Endothelial cell (in vitro differentiated cells): ENCODE results near the gene TEP1. TPM values are rescaled to one million over a fixed set of nuclear protein-coding genes. Genes with fewer than 3 reads are reported as not detected.

Experiments
- DNase-seq: peaks from one replicate; pipeline ENCODE4 v3.0.0; 2021; ENCODE audit warnings: low spot score
- H3K27ac Mint-ChIP-seq: one replicate; pipeline ENCODE4 v1.8.0; 2021; ENCODE audit warnings: mixed read lengths, inconsistent platforms; ENCODE audit not compliant: unreplicated experiment
- H3K27me3 Mint-ChIP-seq: one replicate; pipeline ENCODE4 v1.8.0; 2021; ENCODE audit warnings: mild to moderate bottlenecking, moderate library complexity, mixed read lengths, inconsistent platforms; ENCODE audit not compliant: unreplicated experiment
- H3K36me3 Mint-ChIP-seq: one replicate; pipeline ENCODE4 v1.8.0; 2021; ENCODE audit warnings: mild to moderate bottlenecking, low read depth, mixed read lengths, inconsistent platforms; ENCODE audit not compliant: unreplicated experiment
- H3K4me1 Mint-ChIP-seq: one replicate; pipeline ENCODE4 v1.8.0; 2021; ENCODE audit warnings: mild to moderate bottlenecking, mixed read lengths, inconsistent platforms; ENCODE audit not compliant: unreplicated experiment
- H3K4me3 Mint-ChIP-seq: one replicate; pipeline ENCODE4 v1.8.0; 2021; ENCODE audit warnings: mild to moderate bottlenecking, mixed read lengths, inconsistent platforms; ENCODE audit not compliant: unreplicated experiment
- H3K9me3 Mint-ChIP-seq: one replicate; pipeline ENCODE4 v1.8.0; 2021; ENCODE audit warnings: mixed read lengths, inconsistent platforms; ENCODE audit not compliant: unreplicated experiment
- CTCF ChIP-seq: fragments of 200-600 bp; sonication (generic); IDR thresholded peaks from one replicate; pipeline ENCODE4 v1.5.0; 2021; ENCODE audit warnings: antibody characterized with exemption; ENCODE audit not compliant: unreplicated experiment
- long read RNA-seq: library from polyadenylated mRNA; unstranded; transcript quantifications from one replicate; pipeline ENCODE4 v2.0.0, GENCODE V29; 2020; ENCODE audit not compliant: unreplicated experiment
- total RNA-seq: library from RNA; stranded (reverse); fragmentation: NEBNext Ultra II Directional; extraction: Animal tissue kit (Norgen Biotek cat#: 25700); gene quantifications from one replicate; pipeline ENCODE4 v1.2.1, GENCODE V29; 2021; ENCODE audit not compliant: unreplicated experiment

The TEP1 gene
- total RNA-seq: 44.0 TPM
- long read RNA-seq, partial matches to known transcripts: 1 of 4 reads
- long read RNA-seq, other reads (novel, unspliced or antisense): 2 of 4 reads

- Mint-ChIP-seq H3K4me1 (peaks cover 11% of the 10 kb centered on the region), H3K9me3 (no peaks in the 10 kb centered on the region), H3K27me3 (peaks cover 4% of the 10 kb centered on the region), H3K4me3 (peak within 1 kb of the TSS; percentile 97), H3K27ac (peak within 1 kb of the TSS; percentile 96), H3K36me3 (peaks cover 13% of the 10 kb centered on the region)
- TF ChIP-seq CTCF: no peak
- peak; percentile 80 for DNase-seq
Observed at GRCh38 chr14:20412876-20413743, at the start of gene TEP1. TEP1 (minus strand) TSS chr14:20413501; CDS start chr14:20408439, 5,062 bp downstream.

- no peaks in the 10 kb centered on the region for H3K9me3 Mint-ChIP-seq
- peak within 1 kb of the TSS; percentile 96 for H3K4me3 Mint-ChIP-seq
- TF ChIP-seq CTCF: no peak
- H3K27me3 Mint-ChIP-seq: peaks cover 15% of the 10 kb centered on the region
- peaks cover 32% of the 10 kb centered on the region for H3K36me3 Mint-ChIP-seq
- peak within 1 kb of the TSS; percentile 95 for H3K27ac Mint-ChIP-seq
- DNase-seq: peak; percentile 96
- peaks cover 23% of the 10 kb centered on the region for H3K4me1 Mint-ChIP-seq
Observed at GRCh38 chr14:20461225-20462141, 48.2 kb upstream of the TEP1 start, which contains the start of gene PIP4P1. PIP4P1 (minus strand) TSS chr14:20461434; CDS start chr14:20461325, 109 bp downstream.

GRCh38 chr14:20460458-20461224 is 47.3 kb upstream of the TEP1 start:
- H3K4me3 Mint-ChIP-seq: peak overlapping the region; percentile 96
- no peak for DNase-seq

More at GRCh38 chr14:20460458-20461224, 47.3 kb upstream of the TEP1 start:
- no peak for TF ChIP-seq CTCF
- H3K36me3 Mint-ChIP-seq: peaks cover 32% of the 10 kb centered on the region
- H3K27ac Mint-ChIP-seq: peak overlapping the region; percentile 74
- peaks cover 15% of the 10 kb centered on the region for H3K27me3 Mint-ChIP-seq
- peaks cover 22% of the 10 kb centered on the region for H3K4me1 Mint-ChIP-seq
- no peaks in the 10 kb centered on the region for H3K9me3 Mint-ChIP-seq
